Astrocyte (in vitro differentiated cells and primary cell): ENCODE results near the gene S100A14. TPM values are rescaled to one million over a fixed set of nuclear protein-coding genes. Genes with fewer than 3 reads are reported as not detected.

Experiments
- DNase-seq: peaks from one replicate; pipeline ENCODE4 v3.0.0-alpha.2; 2010; ENCODE audit warnings: low read depth
- FAIRE-seq: peaks from 2 replicates; lab custom pipeline; 2011; peaks lifted over from hg19 to GRCh38; lab: Jason Lieb, UNC
- H2AFZ ChIP-seq: 2 replicates; pipeline ENCODE4 v1.6.0; 2012; ENCODE audit warnings: low read depth, low read length, inconsistent platforms
- H3K27ac ChIP-seq: 2 replicates; pipeline ENCODE4 v1.5.1; 2011; ENCODE audit warnings: low read depth, low read length, inconsistent platforms
- H3K27me3 ChIP-seq: 2 replicates; pipeline ENCODE4 v1.6.0; 2011; ENCODE audit warnings: low read length, inconsistent platforms; ENCODE audit not compliant: insufficient read depth
- H3K36me3 ChIP-seq: 2 replicates; pipeline ENCODE4 v1.5.1; 2011; ENCODE audit warnings: low read length, inconsistent platforms; ENCODE audit not compliant: insufficient read depth
- H3K4me1 ChIP-seq: 2 replicates; pipeline ENCODE4 v1.5.1; 2011; ENCODE audit warnings: low read length, inconsistent platforms; ENCODE audit not compliant: insufficient read depth
- H3K4me2 ChIP-seq: 2 replicates; pipeline ENCODE4 v1.6.0; 2012; ENCODE audit warnings: low read length, inconsistent platforms
- H3K4me3 ChIP-seq: 2 replicates; pipeline ENCODE4 v1.5.1; 2011; ENCODE audit warnings: low read depth, mild to moderate bottlenecking, low read length, inconsistent platforms; ENCODE audit not compliant: insufficient read depth
- H3K79me2 ChIP-seq: 2 replicates; pipeline ENCODE4 v1.6.0; 2012; ENCODE audit warnings: mild to moderate bottlenecking, low read length, inconsistent platforms; ENCODE audit not compliant: insufficient read depth
- H3K9ac ChIP-seq: 2 replicates; pipeline ENCODE4 v1.6.0; 2012; ENCODE audit warnings: mild to moderate bottlenecking, low read length, inconsistent platforms
- H3K9me3 ChIP-seq: 2 replicates; pipeline ENCODE4 v1.5.1; 2012; ENCODE audit warnings: low read depth, mild to moderate bottlenecking, low read length, inconsistent platforms; ENCODE audit not compliant: insufficient read depth
- H4K20me1 ChIP-seq: 2 replicates; pipeline ENCODE4 v1.6.0; 2012; ENCODE audit warnings: low read length, inconsistent platforms; ENCODE audit not compliant: insufficient read depth
- H3K27ac Mint-ChIP-seq: one replicate; pipeline ENCODE4 v1.8.0; 2021; ENCODE audit warnings: mild to moderate bottlenecking, mixed read lengths; ENCODE audit not compliant: unreplicated experiment
- H3K27me3 Mint-ChIP-seq: one replicate; pipeline ENCODE4 v1.8.0; 2021; ENCODE audit warnings: low read depth, mixed read lengths; ENCODE audit not compliant: unreplicated experiment
- H3K36me3 Mint-ChIP-seq: one replicate; pipeline ENCODE4 v1.8.0; 2021; ENCODE audit warnings: low read depth, mixed read lengths; ENCODE audit not compliant: unreplicated experiment
- H3K4me1 Mint-ChIP-seq: one replicate; pipeline ENCODE4 v1.8.0; 2021; ENCODE audit warnings: low read depth, mixed read lengths; ENCODE audit not compliant: unreplicated experiment
- H3K4me3 Mint-ChIP-seq: one replicate; pipeline ENCODE4 v1.8.0; 2021; ENCODE audit warnings: mild to moderate bottlenecking, moderate library complexity, mixed read lengths; ENCODE audit not compliant: unreplicated experiment
- H3K9me3 Mint-ChIP-seq: one replicate; pipeline ENCODE4 v1.8.0; 2021; ENCODE audit warnings: mild to moderate bottlenecking, mixed read lengths; ENCODE audit not compliant: unreplicated experiment
- CTCF ChIP-seq: IDR thresholded peaks from 2 replicates; pipeline ENCODE4 v1.5.1; 2011; ENCODE audit warnings: low read depth, mild to moderate bottlenecking, inconsistent platforms, low read length, moderate library complexity; ENCODE audit not compliant: insufficient read depth
- EZH2 ChIP-seq: IDR thresholded peaks from 2 replicates; pipeline ENCODE4 v1.6.1; 2012; ENCODE audit warnings: mild to moderate bottlenecking, low read length, inconsistent platforms; ENCODE audit not compliant: insufficient read depth
- total RNA-seq: library from RNA; stranded (reverse); gene quantifications from 2 replicates; pipeline ENCODE4 v1.2.1, GENCODE V29; 2021

The S100A14 gene
- total RNA-seq, 1 donor from 2014 or later = 0.57 TPM

GRCh38 chr1:153630384-153630783 lies 14.3 kb upstream of the S100A14 start:
- no peak overlapping the region for H3K4me3 ChIP-seq
- H3K4me1 Mint-ChIP-seq = peaks cover 36% of the 10 kb centered on the region
- H3K27me3 ChIP-seq = no peaks in the 10 kb centered on the region
- peaks cover 4% of the 10 kb centered on the region for H3K36me3 Mint-ChIP-seq
- no peak overlapping the region for H3K27ac ChIP-seq
- H3K9ac ChIP-seq = no peak overlapping the region
- no peak overlapping the region for H2AFZ ChIP-seq
- H3K79me2 ChIP-seq = peaks cover 29% of the 10 kb centered on the region
- no peak for DNase-seq
- H3K27ac Mint-ChIP-seq = no peak overlapping the region
- peaks cover 9% of the 10 kb centered on the region for H4K20me1 ChIP-seq
- no peaks in the 10 kb centered on the region for H3K9me3 Mint-ChIP-seq
- peaks cover 3% of the 10 kb centered on the region for H3K36me3 ChIP-seq
- peaks cover 30% of the 10 kb centered on the region for H3K4me1 ChIP-seq
- H3K4me2 ChIP-seq = no peak overlapping the region
- H3K4me3 Mint-ChIP-seq = no peak overlapping the region
- FAIRE-seq = no peak
- H3K9me3 ChIP-seq = no peaks in the 10 kb centered on the region
- no peaks in the 10 kb centered on the region for H3K27me3 Mint-ChIP-seq
- TF ChIP-seq CTCF (no peak), EZH2 (no peak)

- H3K27me3 Mint-ChIP-seq = no peaks in the 10 kb centered on the region
These were observed 13.8 kb upstream of the S100A14 start for GRCh38 chr1:153629971-153630370.

More at GRCh38 chr1:153629971-153630370, 13.8 kb upstream of the S100A14 start:
- Mint-ChIP-seq H3K4me1 (peaks cover 36% of the 10 kb centered on the region), H3K36me3 (peaks cover 5% of the 10 kb centered on the region), H3K4me3 (no peak overlapping the region), H3K9me3 (no peaks in the 10 kb centered on the region), H3K27ac (no peak overlapping the region)
- Histone ChIP-seq H4K20me1 (peaks cover 12% of the 10 kb centered on the region), H3K27ac (no peak overlapping the region), H3K27me3 (no peaks in the 10 kb centered on the region), H3K4me3 (no peak overlapping the region), H3K36me3 (peaks cover 8% of the 10 kb centered on the region), H3K9ac (no peak overlapping the region), H3K4me2 (no peak overlapping the region), H3K9me3 (no peaks in the 10 kb centered on the region), H3K79me2 (peaks cover 29% of the 10 kb centered on the region), H3K4me1 (peaks cover 34% of the 10 kb centered on the region), H2AFZ (no peak overlapping the region)
- DNase-seq (no peak), FAIRE-seq (no peak)
- no peak for TF ChIP-seq CTCF
- no peak for TF ChIP-seq EZH2
